ENCODE measurements around the gene IMPDH1. TPM values are rescaled to one million over a fixed set of nuclear protein-coding genes. Genes with fewer than 3 reads are reported as not detected.

IMPDH1 gene
- total RNA-seq, 1 donor from 2014 or later, result 53.4 TPM

GRCh38 chr7:128405471-128406313, 4.1 kb downstream of the IMPDH1 start:
- H3K27me3 ChIP-seq (ENCODE audit: control insufficient read depth, insufficient read depth, low read length), result no peaks in the 10 kb centered on the region
- DNase-seq (ENCODE audit: low read depth) (no peak), FAIRE-seq (no peak)
- TF ChIP-seq CTCF (IDR thresholded peaks at IDR 0.05; ENCODE audit: insufficient read depth, low read length, severe bottlenecking), result no peak
- H3K4me3 ChIP-seq (ENCODE audit: low read depth, low read length), result peak overlapping the region; percentile 71
- H3K36me3 ChIP-seq (ENCODE audit: control insufficient read depth, insufficient read depth, low read length), result peaks cover 8% of the 10 kb centered on the region

GRCh38 chr7:128404886-128405470, 4.8 kb downstream of the IMPDH1 start:
- Histone ChIP-seq H3K36me3 (ENCODE audit: control insufficient read depth, insufficient read depth, low read length) (peaks cover 13% of the 10 kb centered on the region), H3K4me3 (ENCODE audit: low read depth, low read length) (peak overlapping the region; percentile 71), H3K27me3 (ENCODE audit: control insufficient read depth, insufficient read depth, low read length) (no peaks in the 10 kb centered on the region)
- DNase-seq (ENCODE audit: low read depth) (peak; percentile 37), FAIRE-seq (no peak)
- TF ChIP-seq CTCF (IDR thresholded peaks at IDR 0.05; ENCODE audit: insufficient read depth, low read length, severe bottlenecking), result peak; percentile 44

- no peak for TF ChIP-seq CTCF (IDR thresholded peaks at IDR 0.05; ENCODE audit: insufficient read depth, low read length, severe bottlenecking)
- DNase-seq (ENCODE audit: low read depth), result peak; percentile 34
- H3K36me3 ChIP-seq (ENCODE audit: control insufficient read depth, insufficient read depth, low read length), result peaks cover 17% of the 10 kb centered on the region
- H3K4me3 ChIP-seq (ENCODE audit: low read depth, low read length), result no peak overlapping the region
- no peaks in the 10 kb centered on the region for H3K27me3 ChIP-seq (ENCODE audit: control insufficient read depth, insufficient read depth, low read length)
- FAIRE-seq, result no peak
Measured at GRCh38 chr7:128404143-128404681, 5.6 kb downstream of the IMPDH1 start.

GRCh38 chr7:128403676-128404075, 6.1 kb downstream of the IMPDH1 start:
- H3K4me3 ChIP-seq (ENCODE audit: low read depth, low read length), result no peak overlapping the region
- DNase-seq (ENCODE audit: low read depth), result no peak
- FAIRE-seq, result no peak
- H3K27me3 ChIP-seq (ENCODE audit: control insufficient read depth, insufficient read depth, low read length), result no peaks in the 10 kb centered on the region
- no peak for TF ChIP-seq CTCF (IDR thresholded peaks at IDR 0.05; ENCODE audit: insufficient read depth, low read length, severe bottlenecking)
- peaks cover 18% of the 10 kb centered on the region for H3K36me3 ChIP-seq (ENCODE audit: control insufficient read depth, insufficient read depth, low read length)

GRCh38 chr7:128402356-128402755, 7.4 kb downstream of the IMPDH1 start:
- DNase-seq (ENCODE audit: low read depth) (no peak), FAIRE-seq (no peak)
- no peaks in the 10 kb centered on the region for H3K27me3 ChIP-seq (ENCODE audit: control insufficient read depth, insufficient read depth, low read length)
- H3K4me3 ChIP-seq (ENCODE audit: low read depth, low read length), result no peak overlapping the region
- no peak for TF ChIP-seq CTCF (IDR thresholded peaks at IDR 0.05; ENCODE audit: insufficient read depth, low read length, severe bottlenecking)
- peaks cover 25% of the 10 kb centered on the region for H3K36me3 ChIP-seq (ENCODE audit: control insufficient read depth, insufficient read depth, low read length)
